ENCODE data around the gene LGALS13. TPM values are rescaled to one million over a fixed set of nuclear protein-coding genes. Genes with fewer than 3 reads are reported as not detected.

LGALS13 gene
- total RNA-seq, 3 donors from 2014 or later, result not detected

GRCh38 chr19:39637891-39638290 is 35.6 kb downstream of the LGALS13 start:
- no peaks in the 10 kb centered on the region for H3K4me1 ChIP-seq
- DNase-seq (ENCODE audit: low spot score in 2 of 2), result no peak
- H3K27me3 ChIP-seq, result peaks cover 0 to 19% of the 10 kb centered on the region in 2 donors
- TF ChIP-seq POLR2AphosphoS5 (IDR thresholded peaks at IDR 0.05), result no peak
- TF ChIP-seq CTCF (IDR thresholded peaks at IDR 0.05), result no peak
- no peak for TF ChIP-seq POLR2A (IDR thresholded peaks at IDR 0.05)
- H3K4me3 ChIP-seq, result no peak overlapping the region
- H3K36me3 ChIP-seq, result no peaks in the 10 kb centered on the region
- intact Hi-C loops (cut with DNase I; ENCODE audit: low total_unique reads), result no loop called here
- no peaks in the 10 kb centered on the region for H3K9me3 ChIP-seq
- no peak overlapping the region for H3K27ac ChIP-seq

GRCh38 chr19:39641773-39642172 is 39.4 kb downstream of the LGALS13 start:
- Histone ChIP-seq H3K27me3 (peaks cover 0 to 19% of the 10 kb centered on the region in 2 donors), H3K36me3 (no peaks in the 10 kb centered on the region), H3K27ac (no peak overlapping the region), H3K9me3 (no peaks in the 10 kb centered on the region), H3K4me3 (no peak overlapping the region), H3K4me1 (no peaks in the 10 kb centered on the region)
- no peak for DNase-seq (ENCODE audit: low spot score in 2 of 2)
- intact Hi-C loops (cut with DNase I; ENCODE audit: low total_unique reads), result no loop called here
- TF ChIP-seq CTCF (IDR thresholded peaks at IDR 0.05) (no peak), POLR2A (IDR thresholded peaks at IDR 0.05) (no peak), POLR2AphosphoS5 (IDR thresholded peaks at IDR 0.05) (no peak)

- Histone ChIP-seq H3K4me3 (no peak overlapping the region), H3K4me1 (no peaks in the 10 kb centered on the region), H3K27me3 (peaks cover 0 to 18% of the 10 kb centered on the region in 2 donors), H3K9me3 (no peaks in the 10 kb centered on the region), H3K36me3 (no peaks in the 10 kb centered on the region), H3K27ac (no peak overlapping the region)
- DNase-seq (ENCODE audit: low spot score in 2 of 2), result no peak
- TF ChIP-seq POLR2AphosphoS5 (IDR thresholded peaks at IDR 0.05), result no peak
- intact Hi-C loops (cut with DNase I; ENCODE audit: low total_unique reads), result no loop called here
Observed at GRCh38 chr19:39643591-39643990, 41.3 kb downstream of the LGALS13 start.

GRCh38 chr19:39645800-39646411 is 43.6 kb downstream of the LGALS13 start:
- no peak for TF ChIP-seq CTCF (IDR thresholded peaks at IDR 0.05)
- TF ChIP-seq POLR2AphosphoS5 (IDR thresholded peaks at IDR 0.05), result no peak
- no peak for TF ChIP-seq POLR2A (IDR thresholded peaks at IDR 0.05)
- intact Hi-C loops (cut with DNase I; ENCODE audit: low total_unique reads), result no loop called here

GRCh38 chr19:39647918-39648317 is 45.6 kb downstream of the LGALS13 start:
- H3K27ac ChIP-seq, result no peak overlapping the region
- intact Hi-C loops (cut with DNase I; ENCODE audit: low total_unique reads), result no loop called here
- no peaks in the 10 kb centered on the region for H3K9me3 ChIP-seq
- no peak for DNase-seq (ENCODE audit: low spot score in 2 of 2)
- H3K4me3 ChIP-seq, result no peak overlapping the region
- peaks cover 0 to 3% of the 10 kb centered on the region in 2 donors for H3K27me3 ChIP-seq
- no peak for TF ChIP-seq CTCF (IDR thresholded peaks at IDR 0.05)
- TF ChIP-seq POLR2AphosphoS5 (IDR thresholded peaks at IDR 0.05), result no peak
- no peak for TF ChIP-seq POLR2A (IDR thresholded peaks at IDR 0.05)
- H3K4me1 ChIP-seq, result no peaks in the 10 kb centered on the region
- H3K36me3 ChIP-seq, result no peaks in the 10 kb centered on the region

More at GRCh38 chr19:39645800-39646411, 43.6 kb downstream of the LGALS13 start:
- Histone ChIP-seq H3K4me1 (no peaks in the 10 kb centered on the region), H3K4me3 (no peak overlapping the region), H3K9me3 (no peaks in the 10 kb centered on the region), H3K27ac (no peak overlapping the region), H3K36me3 (no peaks in the 10 kb centered on the region), H3K27me3 (peaks cover 0 to 3% of the 10 kb centered on the region in 2 donors)
- DNase-seq (ENCODE audit: low spot score in 2 of 2), result no peak
